ENCODE results near the gene SPAM1.

DNA sequence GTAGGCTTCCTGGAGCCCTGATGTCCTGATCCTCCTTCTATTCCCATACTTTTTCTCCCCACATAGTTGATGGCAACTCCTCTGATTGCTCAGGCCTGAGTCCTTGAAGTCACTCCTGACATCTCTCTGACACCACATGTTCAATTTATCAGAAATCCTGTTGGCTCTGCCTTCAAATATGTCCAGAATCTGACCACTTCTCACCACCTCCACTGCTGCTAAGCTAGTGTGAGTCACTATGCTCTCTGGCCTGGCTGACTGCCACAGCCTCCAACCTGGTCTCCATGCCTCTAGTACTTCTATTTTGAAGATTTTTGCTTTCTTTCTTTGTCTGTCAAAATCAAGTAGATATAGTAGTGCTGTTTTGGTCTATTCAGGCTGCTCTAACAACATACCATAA lies 54.8 kb downstream of the SPAM1 start:
- TF ChIP-seq, protein P1, sequence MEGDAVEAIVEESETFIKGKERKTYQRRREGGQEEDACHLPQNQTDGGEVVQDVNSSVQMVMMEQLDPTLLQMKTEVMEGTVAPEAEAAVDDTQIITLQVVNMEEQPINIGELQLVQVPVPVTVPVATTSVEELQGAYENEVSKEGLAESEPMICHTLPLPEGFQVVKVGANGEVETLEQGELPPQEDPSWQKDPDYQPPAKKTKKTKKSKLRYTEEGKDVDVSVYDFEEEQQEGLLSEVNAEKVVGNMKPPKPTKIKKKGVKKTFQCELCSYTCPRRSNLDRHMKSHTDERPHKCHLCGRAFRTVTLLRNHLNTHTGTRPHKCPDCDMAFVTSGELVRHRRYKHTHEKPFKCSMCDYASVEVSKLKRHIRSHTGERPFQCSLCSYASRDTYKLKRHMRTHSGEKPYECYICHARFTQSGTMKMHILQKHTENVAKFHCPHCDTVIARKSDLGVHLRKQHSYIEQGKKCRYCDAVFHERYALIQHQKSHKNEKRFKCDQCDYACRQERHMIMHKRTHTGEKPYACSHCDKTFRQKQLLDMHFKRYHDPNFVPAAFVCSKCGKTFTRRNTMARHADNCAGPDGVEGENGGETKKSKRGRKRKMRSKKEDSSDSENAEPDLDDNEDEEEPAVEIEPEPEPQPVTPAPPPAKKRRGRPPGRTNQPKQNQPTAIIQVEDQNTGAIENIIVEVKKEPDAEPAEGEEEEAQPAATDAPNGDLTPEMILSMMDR (IDR thresholded peaks at IDR 0.05), result no peak
- no peak for TF ChIP-seq EZH2 (IDR thresholded peaks at IDR 0.05)
